ENCODE data around the gene SAE1.

SAE1 gene

GRCh38 chr19:47228937-47229675, 98.5 kb downstream of the SAE1 start:
- no peak for TF ChIP-seq CTCF (IDR thresholded peaks at IDR 0.05; ENCODE audit: low read depth, low read length)
- DNase-seq (ENCODE audit: low read depth, low spot score) = peak; percentile 36
- in situ Hi-C loops (cut with HindIII; ENCODE audit: low sequenced_read_pairs) = no loop called here
- peak overlapping the region; percentile 98 for H3K4me3 ChIP-seq (ENCODE audit: low read depth, low read length)

GRCh38 chr19:47229676-47230053, 99.0 kb downstream of the SAE1 start:
- in situ Hi-C loops (cut with HindIII; ENCODE audit: low sequenced_read_pairs) = no loop called here
- DNase-seq (ENCODE audit: low read depth, low spot score) = peak; percentile 31
- TF ChIP-seq CTCF (IDR thresholded peaks at IDR 0.05; ENCODE audit: low read depth, low read length) = no peak
- peak overlapping the region; percentile 98 for H3K4me3 ChIP-seq (ENCODE audit: low read depth, low read length)

- DNase-seq (ENCODE audit: low read depth, low spot score) = peak; percentile 36
- peak; percentile 70 for TF ChIP-seq CTCF (IDR thresholded peaks at IDR 0.05; ENCODE audit: low read depth, low read length)
- in situ Hi-C loops (cut with HindIII; ENCODE audit: low sequenced_read_pairs) = no loop called here
- peak overlapping the region; percentile 98 for H3K4me3 ChIP-seq (ENCODE audit: low read depth, low read length)
These were observed 99.7 kb downstream of the SAE1 start for GRCh38 chr19:47230054-47230920.

- peak within 1 kb of the TSS; percentile 98 for H3K4me3 ChIP-seq (ENCODE audit: low read depth, low read length)
- TF ChIP-seq CTCF (IDR thresholded peaks at IDR 0.05; ENCODE audit: low read depth, low read length) = no peak
- in situ Hi-C loops (cut with HindIII; ENCODE audit: low sequenced_read_pairs) = no loop called here
- DNase-seq (ENCODE audit: low read depth, low spot score) = no peak
These were observed 100.2 kb downstream of the SAE1 start, which contains the start of gene BBC3 for GRCh38 chr19:47230921-47231214. TSS of gene BBC3 (minus strand) at chr19:47231199. CDS start at chr19:47228431, 2,768 bp downstream.

- peak overlapping the region; percentile 35 for H3K4me3 ChIP-seq (ENCODE audit: low read depth, low read length)
- TF ChIP-seq CTCF (IDR thresholded peaks at IDR 0.05; ENCODE audit: low read depth, low read length) = no peak
- DNase-seq (ENCODE audit: low read depth, low spot score) = peak; percentile 92
- in situ Hi-C loops (cut with HindIII; ENCODE audit: low sequenced_read_pairs) = no loop called here
These were observed 100.8 kb downstream of the SAE1 start for GRCh38 chr19:47231215-47232054.
